Panc1 (cell line): ENCODE measurements around the gene TMEM185A. TPM values are rescaled to one million over a fixed set of nuclear protein-coding genes. Genes with fewer than 3 reads are reported as not detected.

Source experiments
- ATAC-seq: fragments of 200-7000 bp; cut with Tn5 transposase; 2 replicates; pipeline ENCODE4 v1.9.1; 2020; ENCODE audit warnings: mild to moderate bottlenecking, moderate library complexity
- BruUV-seq: library from RNA; stranded (reverse); fragments of 400-500 nt; replicated peaks from 2 replicates; lab custom pipeline; 2021; lab: Mats Ljungman, UMichigan
- CTCF ChIA-PET: fragments of 300-600 bp; sonication (Branson Sonifier 250); formaldehyde crosslinking; loops from one replicate; lab custom pipeline; 2022; ENCODE audit warnings: antibody characterized with exemption; lab: Charles Lee
- POLR2A ChIA-PET: fragments of 300-600 bp; sonication (Branson Sonifier 250); formaldehyde crosslinking; loops from one replicate; lab custom pipeline; 2022; ENCODE audit warnings: antibody characterized with exemption; lab: Charles Lee
- DNase-seq: peaks from one replicate; pipeline ENCODE4 v3.0.0-alpha.2; 2010; ENCODE audit warnings: low read depth, low spot score
- H3K27ac ChIP-seq: 2 replicates; pipeline ENCODE4 v1.5.1; 2011; ENCODE audit warnings: mild to moderate bottlenecking, low read length, inconsistent platforms
- H3K27me3 ChIP-seq: fragments of 200-500 bp; sonication (Bioruptor generic); 2 replicates; pipeline ENCODE4 v1.6.0; 2014; ENCODE audit warnings: low read length, inconsistent platforms; ENCODE audit not compliant: control insufficient read depth, insufficient read depth
- H3K36me3 ChIP-seq: fragments of 200-500 bp; sonication (Bioruptor generic); 2 replicates; pipeline ENCODE4 v1.5.1; 2014; ENCODE audit warnings: inconsistent platforms, mild to moderate bottlenecking, low read length, moderate library complexity; ENCODE audit not compliant: control insufficient read depth, insufficient read depth
- H3K4me1 ChIP-seq: 2 replicates; pipeline ENCODE4 v1.5.1; 2011; ENCODE audit warnings: inconsistent platforms, mild to moderate bottlenecking, low read length, moderate library complexity; ENCODE audit not compliant: control insufficient read depth, insufficient read depth
- H3K4me3 ChIP-seq, 2 experiments: 2 replicates each; pipeline ENCODE4 v1.5.1; 2011 to 2012; ENCODE audit warnings: low read depth in 2 of 2, low read length in 2 of 2, mild to moderate bottlenecking in 2 of 2, inconsistent platforms in 1 of 2, moderate library complexity in 1 of 2
- H3K9me3 ChIP-seq: fragments of 200-500 bp; sonication (Bioruptor generic); 2 replicates; pipeline ENCODE4 v1.5.1; 2014; ENCODE audit warnings: low read depth, mild to moderate bottlenecking, inconsistent platforms, low read length, moderate library complexity; ENCODE audit not compliant: control insufficient read depth, insufficient read depth
- CTCF ChIP-seq: fragments of 450-650 bp; IDR thresholded peaks from 2 replicates; pipeline ENCODE4 v1.5.1; 2017; ENCODE audit warnings: mild to moderate bottlenecking
- POLR2AphosphoS5 ChIP-seq: IDR thresholded peaks from 2 replicates; pipeline ENCODE4 v1.6.1; 2012; ENCODE audit warnings: mild to moderate bottlenecking, low read depth, low read length, moderate library complexity
- REST ChIP-seq, 2 experiments: IDR thresholded peaks; 2 replicates each; pipeline ENCODE4 v1.6.1; 2011 to 2012; ENCODE audit warnings: low read depth in 2 of 2, control low read depth in 1 of 2, low read length in 1 of 2, mild to moderate bottlenecking in 1 of 2, moderate library complexity in 1 of 2; ENCODE audit not compliant: insufficient read depth in 1 of 2
- SIN3A ChIP-seq: IDR thresholded peaks from 2 replicates; pipeline ENCODE4 v1.6.1; 2012; ENCODE audit warnings: low read depth, mild to moderate bottlenecking, low read length, moderate library complexity, borderline replicate concordance; ENCODE audit not compliant: insufficient read depth
- TCF7L2 ChIP-seq: IDR thresholded peaks from 2 replicates; pipeline ENCODE4 v1.6.1; 2011; ENCODE audit warnings: mild to moderate bottlenecking, low read depth, low read length, inconsistent platforms
- in situ Hi-C: cut with HindIII; loops from 2 replicates; pipeline ENCODE4 v1.10.0; 2016; ENCODE audit warnings: low sequenced_read_pairs, low pct_unique_long_range_greater_than_20kb
- intact Hi-C: fragments of 100-400 bp; cut with micrococcal nuclease; formaldehyde crosslinking; loops from one replicate; pipeline ENCODE4 v1.10.0; 2022; ENCODE audit not compliant: unreplicated experiment
- total RNA-seq: library from RNA; stranded (reverse); gene quantifications from one replicate; pipeline ENCODE4 v1.2.1, GENCODE V29; 2021; ENCODE audit not compliant: unreplicated experiment

TMEM185A gene
- total RNA-seq, 1 experiment from 2014 or later: 27.3 TPM

- in situ Hi-C loops (no loop called here), intact Hi-C loops (no loop called here)
- TF ChIP-seq POLR2AphosphoS5 (no peak), REST (IDR thresholded peaks at IDR 0.05; ENCODE audit: insufficient read depth in 1 of 2, low read depth in 2 of 2, low read length in 1 of 2) (no peak), TCF7L2 (no peak)
- no TSS peak for BruUV-seq
- peaks cover 16% of the 10 kb centered on the region for H3K4me1 ChIP-seq
- ATAC-seq: no peak
- no peaks in the 10 kb centered on the region for H3K36me3 ChIP-seq
- ChIA-PET POLR2A (no interaction called here), CTCF (no interaction called here)
- H3K4me3 ChIP-seq: no peak overlapping the region
- no peak for DNase-seq
- H3K9me3 ChIP-seq: no peaks in the 10 kb centered on the region
- H3K27ac ChIP-seq: no peak overlapping the region
- peaks cover 2% of the 10 kb centered on the region; the same call in 1 of the 2 replicates for H3K27me3 ChIP-seq
These were observed 1.9 kb upstream of the TMEM185A start for GRCh38 chrX:149633511-149633910.

- DNase-seq (no peak), ATAC-seq (peak; percentile 67)
- in situ Hi-C loops (no loop called here), intact Hi-C loops (no loop called here)
- ChIA-PET CTCF (interaction anchor here (0.6 kb wide), 1 partner anchor 109 kb away, joined by 3 read pairs; no protein-coding TSS in a partner anchor), POLR2A (no interaction called here)
- TF ChIP-seq POLR2AphosphoS5 (no peak), CTCF (no peak), SIN3A (no peak), TCF7L2 (no peak), REST (IDR thresholded peaks at IDR 0.05; ENCODE audit: insufficient read depth in 1 of 2, low read depth in 2 of 2, low read length in 1 of 2) (no peak)
- no peaks in the 10 kb centered on the region for H3K36me3 ChIP-seq
- no peaks in the 10 kb centered on the region for H3K9me3 ChIP-seq
- peak overlapping the region; percentile 78 for H3K27ac ChIP-seq
- peaks cover 16% of the 10 kb centered on the region for H3K4me1 ChIP-seq
- H3K27me3 ChIP-seq: peaks cover 2% of the 10 kb centered on the region; the same call in 1 of the 2 replicates
- peak overlapping the region; percentile 61 to 81 for H3K4me3 ChIP-seq
- BruUV-seq: no TSS peak
These were observed 835 bp downstream of the TMEM185A start for GRCh38 chrX:149630681-149631233.
